HepG2 (cell line): ENCODE results near the gene ENO1. TPM values are rescaled to one million over a fixed set of nuclear protein-coding genes. Genes with fewer than 3 reads are reported as not detected.

ENCODE experiments used
- ERF ChIP-seq: IDR thresholded peaks from 2 replicates; pipeline ENCODE4 v1.6.1; 2018; ENCODE audit warnings: missing biosample characterization, missing genetic modification reagents
- GATA4 ChIP-seq: sonication (generic); IDR thresholded peaks from 2 replicates; pipeline ENCODE4 v1.6.1; 2016; ENCODE audit warnings: antibody characterized with exemption, low read depth, borderline replicate concordance
- HNF4G ChIP-seq, 2 experiments: sonication (generic) in 1 of 2; formaldehyde crosslinking in 1 of 2; IDR thresholded peaks; 2 replicates each; pipeline versions ENCODE4 v1.4.0 to v1.6.1; 2011 to 2020; ENCODE audit warnings: borderline replicate concordance in 2 of 2, low read depth in 2 of 2, mild to moderate bottlenecking in 2 of 2, low read length in 1 of 2, missing genetic modification reagents in 1 of 2, moderate library complexity in 1 of 2
- MAFK ChIP-seq, 2 experiments: IDR thresholded peaks in 1 of 2; conservative IDR thresholded peaks in 1 of 2; 2 replicates each; pipeline ENCODE4 v1.6.1; 2011; ENCODE audit warnings: improper control_type of control experiment in 2 of 2, low read length in 2 of 2
- NFIC ChIP-seq: IDR thresholded peaks from 2 replicates; pipeline ENCODE4 v1.6.1; 2012; ENCODE audit warnings: mild to moderate bottlenecking, low read length, inconsistent platforms
- NR2F2 ChIP-seq: IDR thresholded peaks from 2 replicates; pipeline ENCODE4 v1.6.1; 2012; ENCODE audit warnings: low read depth, inconsistent platforms, borderline replicate concordance
- ZNF317 ChIP-seq: sonication (generic); formaldehyde crosslinking; IDR thresholded peaks from 2 replicates; pipeline ENCODE4 v1.5.0; 2020; ENCODE audit warnings: mild to moderate bottlenecking, missing genetic modification reagents
- ZNF850 ChIP-seq: sonication (generic); formaldehyde crosslinking; conservative IDR thresholded peaks from 2 replicates; pipeline ENCODE4 v1.9.0; 2021; ENCODE audit warnings: mild to moderate bottlenecking, missing genetic modification reagents
- polyA plus RNA-seq, 8 experiments: library from polyadenylated mRNA; depleted of rRNA in 3 of 8; stranded (reverse) in 7 of 8; unstranded in 1 of 8; fragments of >200 nt; fragmentation: Illumina TruSeq in 4 of 8; extraction: Trizol in 4 of 8; gene quantifications; 2 replicates each; pipeline versions ENCODE4 v1.2.1 to v1.2.3, GENCODE V29; 2011 to 2016; ENCODE audit warnings: low read depth in 4 of 8, missing spikeins in 1 of 8, mixed read lengths in 1 of 8; ENCODE audit not compliant: insufficient read depth in 1 of 8
- total RNA-seq, 5 experiments: library from RNA; depleted of rRNA; stranded (reverse); fragments of >200 nt; fragmentation: Illumina TruSeq; extraction: Trizol; gene quantifications; 2 replicates each; pipeline ENCODE4 v1.2.3, GENCODE V29; 2016; ENCODE audit warnings: low read depth in 1 of 5
- TF ChIP-seq, protein P1 (sequence below): sonication (generic); formaldehyde crosslinking; IDR thresholded peaks from 2 replicates; pipeline ENCODE4 v1.5.1; 2020; ENCODE audit warnings: mild to moderate bottlenecking, missing genetic modification reagents, moderate library complexity
- TF ChIP-seq, protein P2 (sequence below): IDR thresholded peaks from 2 replicates; pipeline ENCODE4 v1.6.1; 2012; ENCODE audit warnings: low read depth, low read length, improper control_type of control experiment
- TF ChIP-seq, protein P3 (sequence below): sonication (generic); formaldehyde crosslinking; IDR thresholded peaks from 2 replicates; pipeline ENCODE4 v1.4.0; 2020; ENCODE audit warnings: missing genetic modification reagents, borderline replicate concordance
- TF ChIP-seq, protein P4 (sequence below), 2 experiments: sonication (generic) in 1 of 2; formaldehyde crosslinking in 1 of 2; IDR thresholded peaks; 2 replicates each; pipeline versions ENCODE4 v1.5.1 to v1.6.1; 2011 to 2020; ENCODE audit warnings: borderline replicate concordance in 1 of 2, low read depth in 1 of 2, low read length in 1 of 2, mild to moderate bottlenecking in 1 of 2, missing genetic modification reagents in 1 of 2, moderate library complexity in 1 of 2
- TF ChIP-seq, protein P5 (sequence below): sonication (generic); formaldehyde crosslinking; IDR thresholded peaks from 2 replicates; pipeline ENCODE4 v1.4.0; 2020; ENCODE audit warnings: missing genetic modification reagents

Gene ENO1
- total and polyA plus RNA-seq, 2 of the 13 experiments (the other 11 are each of a cell fraction or from before 2014, with no cell fraction given), result 1,559 to 3,103 TPM

DNA sequence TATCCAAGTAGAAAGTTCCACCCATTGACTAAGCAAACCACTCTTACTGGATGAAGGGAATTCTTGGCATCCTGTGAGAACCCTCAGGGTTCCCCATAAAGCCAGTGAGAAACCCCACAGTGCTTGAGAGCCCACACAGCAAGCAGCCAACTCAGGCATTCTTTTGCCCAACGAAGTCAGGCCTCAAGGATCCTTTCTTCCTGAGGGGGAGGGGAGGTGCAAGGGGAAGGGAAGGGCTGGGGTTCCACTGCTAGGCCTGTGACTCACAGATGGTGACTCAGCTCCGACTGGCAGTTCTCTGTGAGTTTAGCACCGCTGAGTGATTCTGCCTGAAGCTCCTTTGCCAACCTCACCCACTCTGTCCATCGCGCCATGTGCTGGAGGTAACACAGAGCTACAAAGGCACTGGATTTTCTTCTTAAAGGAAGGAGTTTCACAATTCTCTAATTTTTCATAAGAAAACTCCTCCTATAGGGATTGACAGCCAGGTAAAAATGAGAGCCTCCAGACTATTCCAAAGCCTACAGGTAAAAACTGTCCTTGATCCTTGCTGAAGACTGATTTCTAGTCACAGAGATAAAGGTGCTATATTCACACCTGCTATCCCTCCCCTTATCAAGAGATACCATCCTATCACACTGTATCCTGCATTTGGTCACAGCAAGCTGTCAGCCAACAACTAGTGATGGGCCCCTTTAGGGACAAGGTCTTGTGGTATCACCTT lies 4.8 kb downstream of the ENO1 start (continued):
- TF ChIP-seq GATA4, result no peak
- no peak for TF ChIP-seq ERF
- TF ChIP-seq NFIC, result no peak
- peak; percentile 17 to 21; a peak in 1 of 4 replicates for TF ChIP-seq MAFK (conservative IDR thresholded peaks at IDR 0.05 in 1 of 2, IDR thresholded peaks at IDR 0.05 in 1 of 2; ENCODE audit: low read length in 2 of 2)
- TF ChIP-seq, protein P1, sequence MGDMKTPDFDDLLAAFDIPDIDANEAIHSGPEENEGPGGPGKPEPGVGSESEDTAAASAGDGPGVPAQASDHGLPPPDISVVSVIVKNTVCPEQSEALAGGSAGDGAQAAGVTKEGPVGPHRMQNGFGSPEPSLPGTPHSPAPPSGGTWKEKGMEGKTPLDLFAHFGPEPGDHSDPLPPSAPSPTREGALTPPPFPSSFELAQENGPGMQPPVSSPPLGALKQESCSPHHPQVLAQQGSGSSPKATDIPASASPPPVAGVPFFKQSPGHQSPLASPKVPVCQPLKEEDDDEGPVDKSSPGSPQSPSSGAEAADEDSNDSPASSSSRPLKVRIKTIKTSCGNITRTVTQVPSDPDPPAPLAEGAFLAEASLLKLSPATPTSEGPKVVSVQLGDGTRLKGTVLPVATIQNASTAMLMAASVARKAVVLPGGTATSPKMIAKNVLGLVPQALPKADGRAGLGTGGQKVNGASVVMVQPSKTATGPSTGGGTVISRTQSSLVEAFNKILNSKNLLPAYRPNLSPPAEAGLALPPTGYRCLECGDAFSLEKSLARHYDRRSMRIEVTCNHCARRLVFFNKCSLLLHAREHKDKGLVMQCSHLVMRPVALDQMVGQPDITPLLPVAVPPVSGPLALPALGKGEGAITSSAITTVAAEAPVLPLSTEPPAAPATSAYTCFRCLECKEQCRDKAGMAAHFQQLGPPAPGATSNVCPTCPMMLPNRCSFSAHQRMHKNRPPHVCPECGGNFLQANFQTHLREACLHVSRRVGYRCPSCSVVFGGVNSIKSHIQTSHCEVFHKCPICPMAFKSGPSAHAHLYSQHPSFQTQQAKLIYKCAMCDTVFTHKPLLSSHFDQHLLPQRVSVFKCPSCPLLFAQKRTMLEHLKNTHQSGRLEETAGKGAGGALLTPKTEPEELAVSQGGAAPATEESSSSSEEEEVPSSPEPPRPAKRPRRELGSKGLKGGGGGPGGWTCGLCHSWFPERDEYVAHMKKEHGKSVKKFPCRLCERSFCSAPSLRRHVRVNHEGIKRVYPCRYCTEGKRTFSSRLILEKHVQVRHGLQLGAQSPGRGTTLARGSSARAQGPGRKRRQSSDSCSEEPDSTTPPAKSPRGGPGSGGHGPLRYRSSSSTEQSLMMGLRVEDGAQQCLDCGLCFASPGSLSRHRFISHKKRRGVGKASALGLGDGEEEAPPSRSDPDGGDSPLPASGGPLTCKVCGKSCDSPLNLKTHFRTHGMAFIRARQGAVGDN (CRISPR knock-in tag), result peak; percentile 21; the same call in 1 of the 2 replicates
- TF ChIP-seq, protein P2, sequence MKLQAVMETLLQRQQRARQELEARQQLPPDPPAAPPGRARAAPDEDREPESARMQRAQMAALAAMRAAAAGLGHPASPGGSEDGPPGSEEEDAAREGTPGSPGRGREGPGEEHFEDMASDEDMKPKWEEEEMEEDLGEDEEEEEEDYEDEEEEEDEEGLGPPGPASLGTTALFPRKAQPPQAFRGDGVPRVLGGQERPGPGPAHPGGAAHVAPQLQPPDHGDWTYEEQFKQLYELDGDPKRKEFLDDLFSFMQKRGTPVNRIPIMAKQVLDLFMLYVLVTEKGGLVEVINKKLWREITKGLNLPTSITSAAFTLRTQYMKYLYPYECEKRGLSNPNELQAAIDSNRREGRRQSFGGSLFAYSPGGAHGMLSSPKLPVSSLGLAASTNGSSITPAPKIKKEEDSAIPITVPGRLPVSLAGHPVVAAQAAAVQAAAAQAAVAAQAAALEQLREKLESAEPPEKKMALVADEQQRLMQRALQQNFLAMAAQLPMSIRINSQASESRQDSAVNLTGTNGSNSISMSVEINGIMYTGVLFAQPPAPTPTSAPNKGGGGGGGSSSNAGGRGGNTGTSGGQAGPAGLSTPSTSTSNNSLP, result no peak
- TF ChIP-seq NR2F2, result no peak
- TF ChIP-seq, protein P3, sequence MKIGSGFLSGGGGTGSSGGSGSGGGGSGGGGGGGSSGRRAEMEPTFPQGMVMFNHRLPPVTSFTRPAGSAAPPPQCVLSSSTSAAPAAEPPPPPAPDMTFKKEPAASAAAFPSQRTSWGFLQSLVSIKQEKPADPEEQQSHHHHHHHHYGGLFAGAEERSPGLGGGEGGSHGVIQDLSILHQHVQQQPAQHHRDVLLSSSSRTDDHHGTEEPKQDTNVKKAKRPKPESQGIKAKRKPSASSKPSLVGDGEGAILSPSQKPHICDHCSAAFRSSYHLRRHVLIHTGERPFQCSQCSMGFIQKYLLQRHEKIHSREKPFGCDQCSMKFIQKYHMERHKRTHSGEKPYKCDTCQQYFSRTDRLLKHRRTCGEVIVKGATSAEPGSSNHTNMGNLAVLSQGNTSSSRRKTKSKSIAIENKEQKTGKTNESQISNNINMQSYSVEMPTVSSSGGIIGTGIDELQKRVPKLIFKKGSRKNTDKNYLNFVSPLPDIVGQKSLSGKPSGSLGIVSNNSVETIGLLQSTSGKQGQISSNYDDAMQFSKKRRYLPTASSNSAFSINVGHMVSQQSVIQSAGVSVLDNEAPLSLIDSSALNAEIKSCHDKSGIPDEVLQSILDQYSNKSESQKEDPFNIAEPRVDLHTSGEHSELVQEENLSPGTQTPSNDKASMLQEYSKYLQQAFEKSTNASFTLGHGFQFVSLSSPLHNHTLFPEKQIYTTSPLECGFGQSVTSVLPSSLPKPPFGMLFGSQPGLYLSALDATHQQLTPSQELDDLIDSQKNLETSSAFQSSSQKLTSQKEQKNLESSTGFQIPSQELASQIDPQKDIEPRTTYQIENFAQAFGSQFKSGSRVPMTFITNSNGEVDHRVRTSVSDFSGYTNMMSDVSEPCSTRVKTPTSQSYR (CRISPR knock-in tag), result peak; percentile 46; the same call in 1 of the 2 replicates
- TF ChIP-seq, protein P4, sequence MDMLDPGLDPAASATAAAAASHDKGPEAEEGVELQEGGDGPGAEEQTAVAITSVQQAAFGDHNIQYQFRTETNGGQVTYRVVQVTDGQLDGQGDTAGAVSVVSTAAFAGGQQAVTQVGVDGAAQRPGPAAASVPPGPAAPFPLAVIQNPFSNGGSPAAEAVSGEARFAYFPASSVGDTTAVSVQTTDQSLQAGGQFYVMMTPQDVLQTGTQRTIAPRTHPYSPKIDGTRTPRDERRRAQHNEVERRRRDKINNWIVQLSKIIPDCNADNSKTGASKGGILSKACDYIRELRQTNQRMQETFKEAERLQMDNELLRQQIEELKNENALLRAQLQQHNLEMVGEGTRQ (IDR thresholded peaks at IDR 0.05; ENCODE audit: low read depth, low read length), result no peak
- TF ChIP-seq, protein P4 (CRISPR knock-in tag; IDR thresholded peaks at IDR 0.05; ENCODE audit: borderline replicate concordance), result no peak
- TF ChIP-seq ZNF850 (CRISPR knock-in tag), result no peak
- TF ChIP-seq, protein P5, sequence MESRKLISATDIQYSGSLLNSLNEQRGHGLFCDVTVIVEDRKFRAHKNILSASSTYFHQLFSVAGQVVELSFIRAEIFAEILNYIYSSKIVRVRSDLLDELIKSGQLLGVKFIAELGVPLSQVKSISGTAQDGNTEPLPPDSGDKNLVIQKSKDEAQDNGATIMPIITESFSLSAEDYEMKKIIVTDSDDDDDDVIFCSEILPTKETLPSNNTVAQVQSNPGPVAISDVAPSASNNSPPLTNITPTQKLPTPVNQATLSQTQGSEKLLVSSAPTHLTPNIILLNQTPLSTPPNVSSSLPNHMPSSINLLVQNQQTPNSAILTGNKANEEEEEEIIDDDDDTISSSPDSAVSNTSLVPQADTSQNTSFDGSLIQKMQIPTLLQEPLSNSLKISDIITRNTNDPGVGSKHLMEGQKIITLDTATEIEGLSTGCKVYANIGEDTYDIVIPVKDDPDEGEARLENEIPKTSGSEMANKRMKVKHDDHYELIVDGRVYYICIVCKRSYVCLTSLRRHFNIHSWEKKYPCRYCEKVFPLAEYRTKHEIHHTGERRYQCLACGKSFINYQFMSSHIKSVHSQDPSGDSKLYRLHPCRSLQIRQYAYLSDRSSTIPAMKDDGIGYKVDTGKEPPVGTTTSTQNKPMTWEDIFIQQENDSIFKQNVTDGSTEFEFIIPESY (CRISPR knock-in tag), result peak; percentile 77; the same call in 1 of the 2 replicates
- no peak for TF ChIP-seq HNF4G (IDR thresholded peaks at IDR 0.05; ENCODE audit: borderline replicate concordance, low read depth, low read length)
- TF ChIP-seq HNF4G (CRISPR knock-in tag; IDR thresholded peaks at IDR 0.05; ENCODE audit: borderline replicate concordance, low read depth), result no peak
- TF ChIP-seq ZNF317, result 0 out of 2 replicates have a peak, but pooled peaks have one; percentile 21
